ENCODE measurements around the gene CTSZ.

The CTSZ gene

GRCh38 chr20:59031564-59032022, 24.5 kb upstream of the CTSZ start:
- no peak for DNase-seq

- no peak for DNase-seq
Measured at GRCh38 chr20:59030911-59031563, 24.0 kb upstream of the CTSZ start.

- no peak for DNase-seq
Measured at GRCh38 chr20:59028812-59029211, 21.8 kb upstream of the CTSZ start.

- DNase-seq: no peak
Measured at GRCh38 chr20:59027741-59028320, 20.8 kb upstream of the CTSZ start.

- DNase-seq: no peak
Measured at GRCh38 chr20:59026904-59027740, 20.1 kb upstream of the CTSZ start.

GRCh38 chr20:59025511-59025910, 18.5 kb upstream of the CTSZ start:
- DNase-seq: no peak

- DNase-seq: no peak
Measured at GRCh38 chr20:59025086-59025485, 18.0 kb upstream of the CTSZ start.

- DNase-seq: no peak
Measured at GRCh38 chr20:59024111-59024530, 17.1 kb upstream of the CTSZ start.

- DNase-seq: no peak
Measured at GRCh38 chr20:59023616-59024015, 16.6 kb upstream of the CTSZ start.

GRCh38 chr20:59022754-59023153, 15.7 kb upstream of the CTSZ start:
- DNase-seq: no peak

- DNase-seq: no peak
Measured at GRCh38 chr20:59020938-59021551, 14.0 kb upstream of the CTSZ start.

GRCh38 chr20:59019217-59019616, 12.2 kb upstream of the CTSZ start, which contains the start of gene TUBB1:
TSS of gene TUBB1 (plus strand) at chr20:59019429. CDS start at chr20:59019523, 94 bp downstream.
- no peak for DNase-seq

GRCh38 chr20:59018817-59019216, 11.8 kb upstream of the CTSZ start:
- DNase-seq: no peak

- DNase-seq: no peak
Measured at GRCh38 chr20:59017493-59018231, 10.6 kb upstream of the CTSZ start.

GRCh38 chr20:59016795-59017492, 9.9 kb upstream of the CTSZ start:
- no peak for DNase-seq

- no peak for DNase-seq
Measured at GRCh38 chr20:59015812-59016711, 9.0 kb upstream of the CTSZ start.

- DNase-seq: no peak
Measured at GRCh38 chr20:59015411-59015810, 8.4 kb upstream of the CTSZ start.

- no peak for DNase-seq
Measured at GRCh38 chr20:59014680-59015389, 7.8 kb upstream of the CTSZ start.

GRCh38 chr20:59013959-59014608, 7.0 kb upstream of the CTSZ start:
- DNase-seq: no peak

All from NCI-H2171 (cell line).